ENCODE results near the gene SCCPDH.

The SCCPDH gene

GRCh38 chr1:246797157-246797556, 72.9 kb downstream of the SCCPDH start:
- TF ChIP-seq CTCF (IDR thresholded peaks at IDR 0.05; ENCODE audit: low read length): no peak
- TF ChIP-seq EZH2 (optimal IDR thresholded peaks at IDR 0.05; ENCODE audit: low read depth, low read length): no peak
- no peak for TF ChIP-seq EZH2phosphoT487 (IDR thresholded peaks at IDR 0.05; ENCODE audit: low read length)
- H3K27me3 ChIP-seq (replicated peaks; ENCODE audit: insufficient read depth, low read length): no peaks in the 10 kb centered on the region
- H3F3A ChIP-seq (ENCODE audit: insufficient read depth, low read length): no peaks in the 10 kb centered on the region
- H3K4me3 ChIP-seq (ENCODE audit: low read length): no peak overlapping the region
- no peak overlapping the region for H3K4me2 ChIP-seq (ENCODE audit: low read depth, low read length)
- H3K9ac ChIP-seq (ENCODE audit: low read length): no peak overlapping the region
- no peaks in the 10 kb centered on the region for H3K4me1 ChIP-seq (ENCODE audit: low read length)
- H2AFZ ChIP-seq (ENCODE audit: low read length): no peak overlapping the region
- no peaks in the 10 kb centered on the region for H3K79me2 ChIP-seq (ENCODE audit: low read length)
- H3K27ac ChIP-seq (ENCODE audit: low read length): no peak overlapping the region
- no peaks in the 10 kb centered on the region for H3K9me3 ChIP-seq (replicated peaks; ENCODE audit: insufficient read depth, low read length)
- no peak for DNase-seq
- H3K9me2 ChIP-seq (replicated peaks; ENCODE audit: insufficient read depth, low read length): no peaks in the 10 kb centered on the region
- H4K20me1 ChIP-seq (ENCODE audit: insufficient read depth, low read length): no peaks in the 10 kb centered on the region
- no peaks in the 10 kb centered on the region for H3K36me3 ChIP-seq (replicated peaks; ENCODE audit: insufficient read depth, low read length)

GRCh38 chr1:246797597-246797996, 73.4 kb downstream of the SCCPDH start:
- Histone ChIP-seq H3K9ac (ENCODE audit: low read length) (no peak overlapping the region), H3K9me3 (replicated peaks; ENCODE audit: insufficient read depth, low read length) (no peaks in the 10 kb centered on the region), H3K36me3 (replicated peaks; ENCODE audit: insufficient read depth, low read length) (no peaks in the 10 kb centered on the region), H3K27me3 (replicated peaks; ENCODE audit: insufficient read depth, low read length) (no peaks in the 10 kb centered on the region), H4K20me1 (ENCODE audit: insufficient read depth, low read length) (no peaks in the 10 kb centered on the region), H3K79me2 (ENCODE audit: low read length) (no peaks in the 10 kb centered on the region), H2AFZ (ENCODE audit: low read length) (no peak overlapping the region), H3F3A (ENCODE audit: insufficient read depth, low read length) (no peaks in the 10 kb centered on the region), H3K4me1 (ENCODE audit: low read length) (no peaks in the 10 kb centered on the region), H3K9me2 (replicated peaks; ENCODE audit: insufficient read depth, low read length) (no peaks in the 10 kb centered on the region), H3K27ac (ENCODE audit: low read length) (no peak overlapping the region), H3K4me3 (ENCODE audit: low read length) (no peak overlapping the region), H3K4me2 (ENCODE audit: low read depth, low read length) (no peak overlapping the region)
- DNase-seq: no peak
- TF ChIP-seq CTCF (IDR thresholded peaks at IDR 0.05; ENCODE audit: low read length) (no peak), EZH2phosphoT487 (IDR thresholded peaks at IDR 0.05; ENCODE audit: low read length) (no peak), EZH2 (optimal IDR thresholded peaks at IDR 0.05; ENCODE audit: low read depth, low read length) (no peak)

GRCh38 chr1:246798107-246798506, 73.9 kb downstream of the SCCPDH start:
- no peaks in the 10 kb centered on the region for H3F3A ChIP-seq (ENCODE audit: insufficient read depth, low read length)
- H2AFZ ChIP-seq (ENCODE audit: low read length): no peak overlapping the region

More at GRCh38 chr1:246798107-246798506, 73.9 kb downstream of the SCCPDH start:
- H4K20me1 ChIP-seq (ENCODE audit: insufficient read depth, low read length): no peaks in the 10 kb centered on the region
- no peaks in the 10 kb centered on the region for H3K4me1 ChIP-seq (ENCODE audit: low read length)
- no peak overlapping the region for H3K9ac ChIP-seq (ENCODE audit: low read length)
- no peaks in the 10 kb centered on the region for H3K79me2 ChIP-seq (ENCODE audit: low read length)
- TF ChIP-seq EZH2 (optimal IDR thresholded peaks at IDR 0.05; ENCODE audit: low read depth, low read length): no peak
- TF ChIP-seq EZH2phosphoT487 (IDR thresholded peaks at IDR 0.05; ENCODE audit: low read length): no peak
- TF ChIP-seq CTCF (IDR thresholded peaks at IDR 0.05; ENCODE audit: low read length): no peak
- H3K9me3 ChIP-seq (replicated peaks; ENCODE audit: insufficient read depth, low read length): no peaks in the 10 kb centered on the region
- H3K36me3 ChIP-seq (replicated peaks; ENCODE audit: insufficient read depth, low read length): no peaks in the 10 kb centered on the region
- no peaks in the 10 kb centered on the region for H3K27me3 ChIP-seq (replicated peaks; ENCODE audit: insufficient read depth, low read length)
- no peak overlapping the region for H3K4me2 ChIP-seq (ENCODE audit: low read depth, low read length)
- H3K9me2 ChIP-seq (replicated peaks; ENCODE audit: insufficient read depth, low read length): no peaks in the 10 kb centered on the region
- no peak overlapping the region for H3K4me3 ChIP-seq (ENCODE audit: low read length)
- DNase-seq: no peak
- H3K27ac ChIP-seq (ENCODE audit: low read length): no peak overlapping the region

Measured in MM.1S (cell line).